Astrocyte (in vitro differentiated cells and primary cell): ENCODE results near the gene SLC35B1.

ENCODE experiments used
- CTCF ChIP-seq: IDR thresholded peaks from 2 replicates; pipeline ENCODE4 v1.5.1; 2011; ENCODE audit warnings: low read depth, mild to moderate bottlenecking, inconsistent platforms, low read length, moderate library complexity; ENCODE audit not compliant: insufficient read depth
- EZH2 ChIP-seq: IDR thresholded peaks from 2 replicates; pipeline ENCODE4 v1.6.1; 2012; ENCODE audit warnings: mild to moderate bottlenecking, low read length, inconsistent platforms; ENCODE audit not compliant: insufficient read depth

- TF ChIP-seq EZH2 (no peak), CTCF (peak; percentile 83)
Observed at GRCh38 chr17:49707608-49708514, at the start of gene SLC35B1.
